Ectodermal cell (in vitro differentiated cells): ENCODE measurements around the gene CTSW.

Experiments used
- H3K27ac ChIP-seq: 2 replicates; pipeline ENCODE4 v1.7.0; 2013; ENCODE audit warnings: mild to moderate bottlenecking, low read depth, low read length; ENCODE audit not compliant: insufficient read depth, poor library complexity, severe bottlenecking
- H3K27me3 ChIP-seq: 2 replicates; pipeline ENCODE4 v1.7.0; 2013; ENCODE audit warnings: mild to moderate bottlenecking, low read length; ENCODE audit not compliant: insufficient read depth, control insufficient read depth, poor library complexity, severe bottlenecking
- H3K36me3 ChIP-seq: one replicate; pipeline ENCODE4 v1.7.0; 2013; ENCODE audit warnings: low read length; ENCODE audit not compliant: control insufficient read depth, insufficient read depth
- H3K4me1 ChIP-seq: one replicate; pipeline ENCODE4 v1.7.0; 2013; ENCODE audit warnings: low read length; ENCODE audit not compliant: control insufficient read depth, insufficient read depth
- H3K4me3 ChIP-seq: 2 replicates; pipeline ENCODE4 v1.7.0; 2013; ENCODE audit warnings: low read depth, low read length, control low read depth; ENCODE audit not compliant: insufficient read depth
- H3K9me3 ChIP-seq: 2 replicates; pipeline ENCODE4 v1.7.0; 2013; ENCODE audit warnings: mild to moderate bottlenecking, low read length, moderate library complexity; ENCODE audit not compliant: control insufficient read depth
- WGBS, 2 experiments: methylation state at CpG; one replicate each; pipeline ENCODE4 v1.1.7; 2013; ENCODE audit warnings: missing lambda C conversion rate in 2 of 2; 5-methylcytosine and 5-hydroxymethylcytosine counted together

CTSW gene

GRCh38 chr11:65868076-65868667 lies 11.5 kb upstream of the CTSW start:
- WGBS, 2 experiments: 90 to 92% methylated on average over 19 of the region's 19 CpGs
- Histone ChIP-seq H3K27me3 (peaks cover 17% of the 10 kb centered on the region), H3K9me3 (no peaks in the 10 kb centered on the region), H3K4me1 (peaks cover 4% of the 10 kb centered on the region), H3K27ac (no peak overlapping the region), H3K4me3 (peak overlapping the region; percentile 19), H3K36me3 (peaks cover 25% of the 10 kb centered on the region)

DNA sequence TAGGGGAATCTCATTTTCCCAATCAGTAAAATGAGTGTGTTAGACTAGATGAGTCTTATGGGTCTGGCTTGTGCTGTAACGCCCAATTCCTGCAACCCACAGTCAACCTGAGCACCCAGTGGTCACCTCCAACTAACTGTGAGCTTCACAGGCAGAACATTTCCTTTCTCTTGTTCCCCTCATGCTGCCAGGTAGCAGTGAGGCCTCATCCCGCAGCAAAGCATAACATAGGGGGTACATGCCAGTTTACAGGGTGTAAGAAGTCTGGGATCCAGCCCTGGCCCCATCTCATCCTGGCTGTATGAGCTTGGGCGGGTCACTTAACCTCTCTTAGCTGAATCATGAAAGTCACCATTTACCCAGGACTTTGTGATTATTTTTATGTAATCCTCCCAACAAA lies 10.7 kb upstream of the CTSW start:
- Histone ChIP-seq H3K27me3 (peaks cover 19% of the 10 kb centered on the region), H3K9me3 (no peaks in the 10 kb centered on the region), H3K27ac (no peak overlapping the region), H3K4me3 (no peak overlapping the region), H3K36me3 (peaks cover 18% of the 10 kb centered on the region), H3K4me1 (peaks cover 4% of the 10 kb centered on the region)
- 87 to 90% methylated on average over 3 of the region's 3 CpGs for WGBS, 2 experiments

GRCh38 chr11:65869643-65870306 lies 9.9 kb upstream of the CTSW start:
- Histone ChIP-seq H3K4me3 (no peak overlapping the region), H3K36me3 (peaks cover 16% of the 10 kb centered on the region)
- WGBS, 2 experiments: 88 to 91% methylated on average over 24 of the region's 24 CpGs

DNA sequence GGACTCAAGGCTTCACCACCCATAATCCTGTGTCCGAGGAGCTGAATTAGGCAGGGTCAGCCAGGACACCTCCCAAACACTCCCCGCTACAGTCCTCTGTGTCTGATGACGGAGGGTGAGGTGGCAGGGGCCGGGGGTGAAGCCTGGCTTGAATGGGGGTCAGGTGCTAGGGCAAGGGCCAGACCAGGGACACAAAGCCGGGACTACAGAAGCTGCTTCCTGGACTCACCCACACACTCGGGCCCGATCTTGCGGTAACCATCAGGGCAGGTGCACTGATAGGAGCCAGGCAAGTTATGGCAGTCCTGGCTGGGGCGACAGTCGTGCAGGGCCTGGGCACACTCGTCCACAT lies 9.4 kb upstream of the CTSW start:
- H3K4me1 ChIP-seq: peaks cover 4% of the 10 kb centered on the region
- H3K9me3 ChIP-seq: no peaks in the 10 kb centered on the region
- no peak overlapping the region for H3K27ac ChIP-seq
- WGBS, 2 experiments: 93% methylated on average over 11 of the region's 11 CpGs
- peaks cover 19% of the 10 kb centered on the region for H3K27me3 ChIP-seq
- peaks cover 12% of the 10 kb centered on the region for H3K36me3 ChIP-seq
- no peak overlapping the region for H3K4me3 ChIP-seq

More at GRCh38 chr11:65869643-65870306, 9.9 kb upstream of the CTSW start:
- peaks cover 4% of the 10 kb centered on the region for H3K4me1 ChIP-seq
- peaks cover 19% of the 10 kb centered on the region for H3K27me3 ChIP-seq
- H3K27ac ChIP-seq: no peak overlapping the region
- H3K9me3 ChIP-seq: no peaks in the 10 kb centered on the region

DNA sequence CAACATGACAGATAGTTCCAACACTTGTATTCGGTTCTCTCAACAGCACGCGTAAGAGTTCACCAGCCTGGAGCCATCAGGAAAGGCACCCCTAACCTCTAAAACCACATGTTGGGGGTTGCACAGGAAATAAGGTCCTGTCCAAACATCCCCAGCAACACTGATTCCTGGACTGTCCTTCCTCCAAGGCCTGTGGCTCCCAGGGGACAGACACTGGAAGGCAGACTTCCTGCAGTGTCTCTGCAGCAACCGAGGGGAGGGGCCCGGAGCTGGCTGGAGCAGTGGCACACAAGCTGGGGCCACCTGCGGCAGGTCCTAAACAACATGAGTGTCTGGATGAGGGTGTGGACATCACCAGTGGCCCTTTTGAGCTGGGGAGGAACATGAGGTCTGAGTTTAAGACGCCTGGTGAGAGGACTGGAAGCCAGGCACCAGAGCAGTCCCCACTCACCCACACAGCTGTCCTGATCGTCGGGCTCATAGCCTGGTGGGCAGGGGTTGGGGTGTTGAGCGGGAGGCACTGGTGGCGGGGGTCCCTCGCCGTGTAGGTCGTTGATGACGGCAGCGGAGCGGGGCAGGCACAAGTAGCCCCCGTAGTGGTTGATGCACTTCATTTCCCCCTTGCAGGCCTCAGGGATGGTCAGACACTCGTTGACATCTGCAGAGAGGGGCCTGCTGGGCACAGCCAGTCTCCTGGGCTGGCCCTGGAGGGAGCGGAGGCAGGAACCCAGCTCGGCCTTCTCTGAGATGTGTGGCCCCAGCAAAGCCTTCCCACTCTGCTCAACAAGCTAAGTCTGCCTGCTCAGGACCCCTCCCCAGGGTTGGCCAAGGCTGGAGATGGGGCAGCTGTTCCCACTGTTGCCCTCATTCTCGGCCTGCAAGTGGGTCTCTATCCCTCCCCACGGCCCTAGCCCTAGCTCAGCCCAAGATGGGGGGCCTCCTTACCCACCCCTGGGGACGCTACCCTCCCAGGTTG lies 8.6 kb upstream of the CTSW start:
- Histone ChIP-seq H3K27me3 (peaks cover 19% of the 10 kb centered on the region), H3K27ac (no peak overlapping the region), H3K4me3 (no peak overlapping the region), H3K36me3 (peaks cover 5% of the 10 kb centered on the region), H3K4me1 (peaks cover 4% of the 10 kb centered on the region), H3K9me3 (no peaks in the 10 kb centered on the region)
- 86 to 89% methylated on average over 24 of the region's 24 CpGs for WGBS, 2 experiments

DNA sequence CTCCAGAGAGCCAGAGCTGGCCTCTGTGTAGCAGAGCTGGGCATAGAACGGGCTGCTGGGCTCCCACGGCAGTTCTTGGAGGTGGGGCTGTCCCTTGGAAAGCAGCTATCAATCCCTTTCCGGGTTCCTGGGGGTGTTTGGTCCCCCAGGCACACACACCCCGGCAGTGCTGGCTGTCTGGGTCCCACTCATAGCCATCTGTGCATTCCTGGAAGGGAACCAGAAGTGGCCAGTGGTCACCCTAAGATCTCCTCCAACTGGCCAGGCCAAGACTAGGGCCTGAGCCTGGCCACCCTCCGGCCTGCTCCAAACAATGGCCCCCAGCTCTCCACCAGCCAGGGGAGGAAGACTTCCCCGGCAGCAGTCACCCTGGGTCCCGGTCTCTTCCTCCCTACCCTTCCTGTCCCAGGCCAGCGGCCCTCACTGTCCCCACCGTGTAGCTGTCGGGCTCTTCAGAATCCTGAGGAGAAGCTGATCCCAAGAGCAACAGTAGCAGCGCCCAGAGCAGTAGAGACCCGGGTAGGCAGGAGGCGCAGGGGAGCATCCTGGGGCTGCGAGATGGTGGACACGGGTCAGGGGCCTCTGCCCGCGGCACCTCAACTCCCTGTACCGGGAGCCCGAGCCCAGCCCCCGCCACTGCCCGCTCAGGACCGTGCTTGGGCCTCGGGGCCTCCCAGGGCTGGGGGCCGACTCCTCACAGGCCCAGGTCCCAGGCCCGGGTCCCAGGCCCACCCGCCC lies 7.7 kb upstream of the CTSW start:
- no peak overlapping the region for H3K27ac ChIP-seq
- WGBS, 2 experiments: 36 to 39% methylated on average over 26 of the region's 26 CpGs
- peaks cover 19% of the 10 kb centered on the region for H3K27me3 ChIP-seq
- H3K4me3 ChIP-seq: peak overlapping the region; percentile 44
- H3K4me1 ChIP-seq: peaks cover 4% of the 10 kb centered on the region
- no peaks in the 10 kb centered on the region for H3K36me3 ChIP-seq
- H3K9me3 ChIP-seq: no peaks in the 10 kb centered on the region

DNA sequence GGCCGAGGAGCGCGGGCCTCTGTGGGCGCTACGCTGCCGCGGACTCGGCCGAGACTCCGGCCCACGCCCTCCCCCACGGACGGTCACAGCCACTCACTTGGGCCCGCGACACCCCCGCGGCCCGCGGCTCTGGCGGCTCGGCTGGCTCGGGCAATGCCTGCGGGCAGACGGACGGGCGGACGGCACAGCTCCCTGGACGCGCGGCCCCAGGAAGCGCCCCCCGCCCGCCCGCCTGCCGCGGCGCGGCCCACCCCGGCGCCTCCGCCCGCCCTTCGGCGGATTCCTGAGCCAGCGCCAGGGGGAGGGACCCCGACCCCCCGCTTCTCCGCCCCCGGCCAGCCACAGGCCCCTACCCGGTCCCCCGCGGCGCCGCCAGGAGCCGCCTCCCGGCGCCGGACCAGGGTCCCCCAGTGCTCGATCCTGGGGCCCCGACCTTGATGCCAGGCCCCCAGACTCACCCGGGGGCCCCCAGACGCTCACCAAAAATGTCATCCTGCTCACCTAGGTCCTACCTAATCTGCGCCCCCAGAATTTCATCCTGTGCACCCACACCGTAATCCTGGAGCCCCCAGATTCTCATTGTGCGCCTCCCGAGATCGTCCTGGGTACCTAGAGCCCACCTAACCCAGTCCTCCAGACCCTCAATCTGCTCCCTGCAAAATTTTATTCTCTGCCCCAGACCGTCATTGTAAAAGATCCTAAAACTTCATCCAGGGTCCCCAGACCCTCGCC lies 6.9 kb upstream of the CTSW start, which contains the start of gene EFEMP2:
Gene EFEMP2, minus strand, starts transcription at position 215 of the 732 bp plus-strand sequence. CDS start 446 bp downstream, outside the sequence.
- H3K36me3 ChIP-seq: no peaks in the 10 kb centered on the region
- H3K4me3 ChIP-seq: peak within 1 kb of the TSS; percentile 44
- peaks cover 19% of the 10 kb centered on the region for H3K27me3 ChIP-seq
- 1% methylated on average over 69 of the region's 69 CpGs for WGBS, 2 experiments
- no peak within 1 kb of the TSS for H3K27ac ChIP-seq
- H3K4me1 ChIP-seq: peaks cover 4% of the 10 kb centered on the region
- no peaks in the 10 kb centered on the region for H3K9me3 ChIP-seq

GRCh38 chr11:65873318-65874156 lies 6.1 kb upstream of the CTSW start:
- Histone ChIP-seq H3K36me3 (no peaks in the 10 kb centered on the region), H3K27ac (no peak overlapping the region), H3K4me1 (peaks cover 4% of the 10 kb centered on the region), H3K9me3 (no peaks in the 10 kb centered on the region), H3K4me3 (peak overlapping the region; percentile 44), H3K27me3 (peaks cover 19% of the 10 kb centered on the region)
- 11% methylated on average over 54 of the region's 54 CpGs for WGBS, 2 experiments

DNA sequence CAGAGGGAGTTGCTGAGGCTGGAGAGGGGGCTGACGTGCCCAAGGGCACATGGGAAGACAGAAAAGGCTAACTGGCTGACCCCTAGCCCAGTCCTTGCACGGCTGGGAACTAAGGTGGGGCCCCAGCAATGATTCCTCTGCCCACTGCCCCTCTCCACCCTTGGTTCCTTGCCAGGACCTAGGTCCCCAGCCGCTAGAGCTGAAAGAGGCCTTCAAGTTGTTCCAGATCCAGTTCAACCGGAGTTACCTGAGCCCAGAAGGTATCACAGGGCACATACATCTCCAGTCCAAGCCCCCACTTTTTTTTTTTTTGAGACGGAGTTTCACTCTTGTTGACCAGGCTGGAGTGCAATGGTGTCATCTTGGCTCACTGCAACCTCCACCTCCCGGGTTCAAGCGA lies 390 bp downstream of the CTSW start:
- Histone ChIP-seq H3K9me3 (no peaks in the 10 kb centered on the region), H3K36me3 (peaks cover 19% of the 10 kb centered on the region), H3K4me1 (peaks cover 3% of the 10 kb centered on the region), H3K27me3 (no peaks in the 10 kb centered on the region), H3K4me3 (no peak overlapping the region), H3K27ac (no peak overlapping the region)
- 90 to 91% methylated on average over 7 of the region's 7 CpGs for WGBS, 2 experiments
